Fibroblast of the conjunctiva (primary cell): ENCODE measurements around the gene COA5.

ENCODE experiments used
- DNase-seq: peaks from one replicate; pipeline ENCODE4 v3.0.0-alpha.2; 2010; ENCODE audit warnings: low read depth

The COA5 gene, protein sequence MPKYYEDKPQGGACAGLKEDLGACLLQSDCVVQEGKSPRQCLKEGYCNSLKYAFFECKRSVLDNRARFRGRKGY

DNA sequence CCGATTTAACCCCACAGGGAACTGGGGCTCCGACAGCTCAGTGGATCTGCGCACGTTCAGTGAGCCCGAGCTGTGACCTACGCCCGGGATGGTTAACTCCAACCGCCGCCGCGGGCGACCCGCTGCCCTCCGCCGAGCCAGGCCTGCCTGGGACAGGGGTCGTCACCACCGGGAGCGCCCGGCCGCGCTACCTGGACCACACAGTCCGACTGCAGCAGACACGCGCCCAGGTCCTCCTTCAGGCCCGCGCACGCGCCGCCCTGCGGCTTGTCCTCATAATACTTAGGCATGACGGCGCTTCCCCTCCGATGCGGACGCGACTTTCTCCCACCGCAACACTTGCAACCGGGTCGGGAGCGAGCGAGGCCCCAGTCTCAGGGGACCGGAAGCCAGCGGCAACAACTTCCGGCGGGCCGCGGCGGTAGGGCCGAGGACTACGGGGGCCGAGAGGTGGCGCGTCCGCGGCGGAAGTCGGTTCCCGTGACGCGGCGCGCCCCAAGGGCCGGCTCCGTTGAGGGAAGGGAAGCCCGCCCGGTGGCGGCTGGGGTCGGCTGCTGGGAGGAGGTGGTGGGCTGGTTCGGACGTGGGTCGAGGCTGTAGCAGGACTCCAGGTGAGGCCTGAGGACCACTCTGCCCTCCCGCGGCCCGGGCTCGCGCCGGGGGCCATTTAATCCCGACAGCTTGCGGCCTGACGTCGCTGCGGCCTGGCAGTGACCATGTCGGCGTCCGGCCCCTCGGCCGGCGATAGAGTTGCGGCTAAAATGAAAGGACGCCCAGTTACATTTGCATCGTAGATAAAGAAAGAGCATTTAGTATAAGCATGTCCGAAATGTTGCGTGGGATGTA lies at the start of gene COA5, which contains the start of gene UNC50:
TSS of gene COA5 (minus strand) at position 397 of the 846 bp plus-strand sequence. CDS start at position 290, 107 bp downstream.
TSS of gene UNC50 (plus strand) at position 474 of the 846 bp plus-strand sequence. CDS start 1,171 bp downstream, outside the sequence.
- peak; percentile 72 for DNase-seq

DNA sequence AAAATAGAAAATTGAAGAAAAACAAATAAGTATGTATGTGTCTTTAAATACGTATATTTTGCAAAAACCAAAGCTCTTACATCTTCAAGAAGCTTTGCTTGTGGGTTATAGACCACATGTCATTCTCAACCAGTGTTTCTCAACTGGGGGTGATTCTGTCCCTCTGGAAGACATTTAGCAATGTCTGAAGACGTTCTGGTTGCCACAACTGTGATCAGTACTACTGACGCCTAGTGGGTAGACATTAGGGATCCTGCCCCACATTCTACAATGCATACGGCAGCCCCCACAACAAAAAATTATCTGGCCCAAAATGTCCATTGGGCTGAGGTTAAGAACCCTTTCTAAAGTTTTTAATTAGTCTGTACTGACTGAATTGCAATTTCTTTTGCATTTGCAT lies 48.5 kb upstream of the COA5 start:
- no peak for DNase-seq

DNA sequence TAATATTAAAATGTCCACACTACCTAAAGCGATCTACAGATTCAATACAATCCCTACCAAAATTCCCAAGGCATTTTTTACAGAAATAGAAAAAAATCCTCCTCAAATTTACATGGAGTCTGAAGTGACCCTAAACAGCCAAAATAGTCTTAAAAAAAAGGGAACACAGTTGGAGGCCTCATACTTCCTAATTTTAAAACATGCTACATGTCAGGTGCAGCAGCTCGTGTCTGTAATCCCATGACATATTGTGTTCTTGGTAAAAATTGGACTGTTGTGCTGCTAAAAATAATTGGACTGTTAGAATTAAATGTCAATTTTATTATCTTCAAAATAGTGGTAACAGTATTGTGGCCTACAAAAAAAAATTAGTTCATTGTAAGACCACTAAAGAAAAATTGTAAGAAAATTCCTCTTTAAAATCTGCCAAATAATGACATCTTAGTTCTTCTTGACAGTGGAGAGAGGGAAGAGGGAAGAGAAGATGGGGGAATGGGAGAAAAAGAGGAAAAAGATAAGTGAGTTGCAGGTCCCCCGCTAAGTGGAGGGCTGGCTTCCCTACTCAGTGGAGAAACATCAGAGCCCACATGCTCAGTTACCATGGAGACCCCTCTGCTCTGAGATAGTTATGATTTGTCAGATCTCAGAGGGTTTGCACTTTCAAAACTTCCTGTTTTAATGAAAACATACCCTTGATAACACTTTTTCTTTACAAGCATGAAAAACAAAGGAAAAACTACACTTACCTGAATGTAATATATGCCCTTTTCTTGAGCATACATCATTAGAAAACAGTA lies 46.6 kb upstream of the COA5 start:
- DNase-seq = no peak

DNA sequence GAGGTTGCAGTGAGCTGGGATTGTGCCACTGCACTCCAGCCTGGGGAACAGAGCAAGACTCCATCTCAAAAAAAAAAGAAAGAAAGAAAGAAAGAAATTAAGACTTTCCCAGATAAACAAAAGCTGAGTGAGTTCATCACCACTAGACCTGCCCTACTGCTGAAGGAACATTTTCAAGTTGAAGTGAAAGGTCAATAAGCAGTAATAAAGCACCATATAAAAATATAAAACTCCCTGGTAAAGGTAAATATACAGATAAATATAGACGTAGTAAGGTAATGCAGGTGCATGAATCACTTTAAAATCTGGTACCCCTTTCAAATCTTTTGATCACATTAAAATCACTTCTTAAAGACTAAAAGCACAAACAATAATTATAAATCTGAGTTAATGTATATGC lies 42.7 kb upstream of the COA5 start:
- DNase-seq = no peak

DNA sequence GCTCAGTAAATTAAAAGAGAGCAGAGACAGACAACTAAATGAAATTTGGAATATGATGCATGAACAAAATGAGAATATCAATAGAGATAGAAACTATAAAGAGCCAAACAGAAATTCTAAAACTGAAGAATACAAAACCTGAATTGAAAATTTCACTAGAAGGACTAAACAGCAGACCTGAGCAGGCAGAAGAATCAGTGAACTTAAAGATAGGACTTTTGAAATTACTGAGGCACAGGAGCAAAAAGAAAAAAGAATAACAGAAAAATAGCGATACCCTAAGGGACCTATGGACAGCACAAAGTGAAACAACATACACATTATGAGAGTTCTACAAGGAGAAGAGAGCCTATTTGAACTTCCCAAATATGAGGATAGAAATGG lies 41.7 kb upstream of the COA5 start:
- DNase-seq = no peak

DNA sequence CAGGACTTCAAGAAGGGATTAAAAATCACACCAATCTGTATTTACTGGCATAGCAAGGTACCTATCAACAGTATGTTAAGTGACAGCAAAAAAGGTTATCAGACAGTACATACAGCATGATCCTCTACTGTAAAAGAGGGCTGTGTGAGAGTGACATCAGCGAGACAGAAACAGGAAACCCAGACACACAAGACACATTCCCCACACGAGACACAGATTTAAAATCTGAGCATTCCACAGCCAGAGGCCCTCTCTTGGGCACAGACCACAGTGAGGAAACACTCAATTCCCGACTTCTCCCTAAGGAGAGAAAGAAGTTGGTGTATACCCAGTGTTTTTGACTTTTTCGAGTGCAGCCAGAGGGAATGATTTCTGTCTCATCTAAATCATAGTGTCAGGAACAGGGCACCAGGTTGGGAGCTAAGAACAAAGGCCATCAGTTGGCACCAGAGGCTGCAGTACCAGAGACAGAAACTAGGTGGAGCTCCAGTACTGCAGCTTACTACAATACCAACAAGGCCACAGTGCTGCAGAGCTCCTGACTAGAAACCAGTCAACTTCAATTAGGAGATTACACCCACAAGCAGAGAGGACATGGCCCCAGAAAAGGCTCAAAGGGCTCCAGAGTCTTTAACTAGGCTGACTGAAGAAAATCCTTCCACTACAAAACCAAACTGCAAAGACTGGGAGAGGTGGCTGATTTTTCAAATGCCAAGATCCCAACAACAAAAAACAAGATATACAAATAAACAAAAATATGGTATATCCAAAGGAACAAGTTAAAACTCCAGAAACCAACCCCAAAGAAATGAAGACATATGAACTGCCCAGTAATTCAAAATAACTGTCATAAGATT lies 41.1 kb upstream of the COA5 start:
- peak; percentile 71 for DNase-seq

DNA sequence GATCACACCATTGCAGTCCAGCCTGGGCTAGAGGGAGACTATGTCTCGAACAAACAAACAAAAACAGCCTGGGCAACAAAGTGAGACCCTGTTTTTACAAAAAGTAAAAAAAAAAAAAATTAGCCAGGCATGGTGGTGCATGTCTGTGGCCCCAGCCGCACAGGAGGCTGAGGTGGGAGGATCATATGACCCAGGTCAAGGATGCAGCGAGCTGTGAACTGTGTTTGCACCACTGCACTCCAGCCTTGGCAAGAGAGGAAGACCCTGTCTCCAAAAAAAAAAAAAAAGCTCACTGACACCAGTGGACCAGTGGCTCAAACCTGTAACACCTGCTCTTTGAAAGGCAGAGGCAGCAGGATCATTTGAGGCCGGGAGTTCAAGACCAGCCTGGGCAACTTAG lies 40.1 kb upstream of the COA5 start:
- DNase-seq = no peak

DNA sequence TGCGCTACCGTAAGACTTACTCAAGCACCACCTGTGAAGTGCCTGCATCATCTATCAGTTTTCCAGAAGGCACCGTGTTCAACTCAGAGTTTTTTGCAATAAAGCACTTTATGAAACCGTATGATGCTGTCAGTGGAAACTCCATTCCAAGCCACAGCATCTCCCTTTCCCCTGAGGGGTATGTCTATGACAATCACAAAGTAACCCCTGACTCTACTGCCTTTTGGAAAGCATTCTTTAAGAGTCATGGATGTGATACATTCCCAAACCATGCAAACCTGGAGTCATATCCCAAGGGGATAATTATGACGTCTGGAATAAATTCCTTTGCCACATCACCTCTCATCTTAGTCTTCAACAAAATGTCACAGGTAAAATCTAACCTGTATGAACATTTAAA lies 39.3 kb upstream of the COA5 start:
- DNase-seq = no peak

DNA sequence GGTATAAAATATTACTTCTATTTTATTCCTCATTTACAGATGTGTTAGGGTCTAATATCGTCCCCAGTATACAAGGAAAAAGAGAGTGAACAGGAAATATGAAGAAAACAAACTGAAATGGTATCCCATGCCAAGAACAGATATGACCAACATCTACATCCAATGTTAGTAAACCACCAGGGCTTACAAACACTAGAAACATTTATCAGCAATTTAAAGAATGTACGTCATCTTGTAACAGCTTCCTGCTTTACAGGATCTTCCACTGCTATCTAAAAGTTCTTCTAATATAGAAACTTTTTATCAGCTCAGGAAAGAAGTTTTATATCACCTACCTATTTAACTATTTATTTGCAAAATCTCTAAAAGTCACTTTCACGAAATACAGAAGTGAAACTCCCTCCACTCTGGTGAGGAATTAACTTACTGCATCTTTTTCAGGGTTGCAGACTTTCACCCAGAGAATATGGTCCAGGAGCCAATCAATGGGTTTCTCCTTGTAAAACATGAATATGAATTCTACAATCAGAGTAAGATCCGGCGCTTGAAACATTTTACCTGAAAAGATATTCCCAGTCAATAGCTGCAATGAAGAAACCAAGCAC lies 35.3 kb upstream of the COA5 start:
- DNase-seq = no peak

DNA sequence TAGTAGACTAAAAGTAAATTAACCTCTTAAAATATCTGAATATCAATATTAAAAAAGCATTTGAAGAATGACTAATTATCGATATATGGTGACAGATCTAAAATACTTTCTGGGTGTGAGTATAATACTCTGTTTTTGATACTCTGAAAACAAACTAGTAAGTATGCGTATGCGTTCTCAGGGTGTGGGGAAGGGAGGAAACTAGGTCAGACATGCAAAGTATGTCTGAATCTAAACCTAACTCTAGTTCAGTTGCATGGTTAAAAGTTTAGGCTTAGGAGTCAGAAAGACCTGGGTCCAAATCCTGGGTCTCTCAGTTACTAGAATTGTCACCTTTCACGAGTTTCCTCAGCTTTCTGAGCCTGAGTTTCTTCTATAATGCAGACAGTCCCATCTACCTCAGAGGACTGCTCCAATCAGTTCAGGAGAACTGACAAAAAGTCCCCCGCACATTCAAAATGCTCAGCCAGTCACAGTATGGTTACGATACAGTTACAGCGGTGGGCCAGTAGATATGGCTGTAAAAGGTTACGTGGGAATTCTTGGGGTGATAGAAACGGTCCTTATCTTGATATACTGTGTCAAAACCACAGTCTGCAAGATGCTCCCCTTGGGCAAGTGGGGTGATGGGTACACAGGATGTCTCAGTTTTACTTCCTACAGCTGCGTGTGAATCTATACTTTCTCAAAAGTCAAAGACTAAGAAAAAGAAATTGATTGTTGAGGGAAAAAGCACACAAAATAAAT lies 29.3 kb upstream of the COA5 start:
- no peak for DNase-seq

DNA sequence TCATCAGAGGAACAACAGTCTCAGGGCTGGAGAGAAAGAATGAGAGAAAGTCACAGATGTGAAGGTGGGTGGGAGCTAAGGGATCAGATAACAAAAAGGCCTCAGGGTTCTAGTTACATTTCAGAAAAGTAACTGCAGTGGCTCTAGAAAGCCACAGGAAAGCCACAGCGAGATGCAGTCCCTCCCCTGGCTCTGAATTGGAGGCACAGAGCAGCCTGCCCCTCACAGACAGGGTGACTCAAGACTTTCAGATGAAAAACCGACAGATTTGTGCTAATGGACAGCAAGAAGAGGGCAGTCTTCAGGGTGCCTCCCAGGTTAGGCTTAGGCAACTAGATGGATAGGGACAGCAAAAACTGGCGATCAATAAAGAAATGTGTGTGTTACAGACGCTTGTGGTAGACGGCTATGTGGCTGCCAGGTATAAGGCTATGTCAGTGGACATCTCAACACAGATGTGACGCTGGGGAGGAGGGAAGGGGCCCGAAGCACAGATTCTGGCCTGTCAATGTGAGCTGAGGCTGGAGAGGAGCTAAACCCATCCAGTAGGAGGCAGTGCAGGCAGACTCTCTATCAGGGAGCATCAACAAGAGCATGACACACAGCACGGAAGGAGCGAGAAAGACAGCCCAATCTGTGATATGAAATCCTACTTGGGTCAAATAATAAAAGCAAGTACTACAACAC lies 26.2 kb upstream of the COA5 start:
- no peak for DNase-seq

DNA sequence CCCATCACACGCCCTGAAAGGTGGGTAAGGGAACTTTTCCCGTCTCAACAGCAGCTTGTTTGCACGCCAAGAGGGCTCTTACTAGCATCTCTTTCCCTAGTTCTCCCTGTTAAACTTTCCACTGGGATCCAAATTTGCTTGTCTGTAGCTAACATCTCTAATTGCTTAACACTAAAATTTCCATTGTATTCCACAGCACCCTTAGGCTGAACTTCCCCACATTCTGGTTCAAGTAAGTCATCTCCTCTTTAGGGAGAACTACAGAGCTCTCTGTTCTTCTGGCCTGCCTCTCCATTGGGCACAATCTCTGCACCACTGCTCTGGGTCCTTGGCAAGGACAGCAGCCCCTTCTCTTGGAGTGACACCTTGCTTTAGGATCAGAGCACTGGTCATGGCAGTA lies 24.0 kb upstream of the COA5 start:
- no peak for DNase-seq

DNA sequence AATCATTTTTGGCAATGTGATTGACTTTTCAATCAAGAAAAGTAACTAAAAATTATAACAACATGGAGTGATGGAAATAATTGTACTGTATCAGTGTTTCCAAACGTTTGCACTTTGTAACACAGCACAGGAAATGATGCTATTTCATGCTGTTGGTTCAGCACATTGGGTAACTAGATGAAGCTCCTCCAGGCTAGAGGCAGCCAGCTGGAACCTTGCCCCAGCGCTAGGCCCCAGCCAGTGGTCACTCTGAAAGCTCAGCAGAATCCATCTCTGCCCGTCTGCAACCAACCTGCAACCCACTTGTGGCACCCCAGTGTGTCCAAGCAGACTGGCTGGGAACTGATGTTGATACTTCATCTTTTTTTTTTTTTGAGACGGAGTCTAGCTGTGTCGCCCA lies 15.3 kb upstream of the COA5 start:
- peak; percentile 55 for DNase-seq

DNA sequence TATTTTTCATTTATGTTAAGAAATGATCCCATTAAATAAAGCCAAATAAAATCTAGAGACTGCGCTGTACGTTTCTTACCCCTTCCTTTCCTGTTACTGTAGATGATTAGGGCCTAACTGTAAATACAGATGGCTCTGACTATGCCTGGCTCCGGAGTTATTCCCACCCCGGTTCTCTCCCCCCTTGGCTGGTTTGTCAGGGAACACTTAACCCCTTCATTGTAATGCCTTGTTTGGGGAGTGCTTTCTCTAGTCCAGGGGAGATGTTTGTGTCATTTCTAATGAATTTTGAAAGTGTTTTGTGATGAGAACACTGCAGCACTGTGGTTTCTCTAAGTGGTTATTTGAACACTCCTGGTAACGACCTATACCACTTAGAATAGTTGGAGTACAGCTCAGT lies 8.8 kb upstream of the COA5 start:
- DNase-seq = no peak

DNA sequence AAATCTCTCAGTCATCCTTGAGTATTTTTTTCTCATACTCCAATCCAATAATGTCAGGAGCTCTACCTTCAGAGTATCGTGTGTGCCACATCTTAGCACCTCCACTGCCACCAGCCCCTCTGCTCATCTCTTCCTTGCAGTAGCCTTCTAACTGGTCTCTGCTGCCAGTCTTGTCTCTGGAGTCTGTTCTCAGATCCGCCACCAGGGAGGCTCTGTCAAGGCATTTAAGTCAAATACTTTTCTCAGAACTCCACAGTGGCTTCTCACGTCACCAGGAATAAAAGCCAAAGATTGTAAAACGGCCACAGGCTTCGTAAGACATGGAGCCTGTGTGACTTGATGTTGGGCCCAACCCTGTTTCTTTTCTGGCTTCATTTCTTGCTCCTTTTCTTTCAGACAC lies 7.2 kb upstream of the COA5 start:
- DNase-seq = no peak

DNA sequence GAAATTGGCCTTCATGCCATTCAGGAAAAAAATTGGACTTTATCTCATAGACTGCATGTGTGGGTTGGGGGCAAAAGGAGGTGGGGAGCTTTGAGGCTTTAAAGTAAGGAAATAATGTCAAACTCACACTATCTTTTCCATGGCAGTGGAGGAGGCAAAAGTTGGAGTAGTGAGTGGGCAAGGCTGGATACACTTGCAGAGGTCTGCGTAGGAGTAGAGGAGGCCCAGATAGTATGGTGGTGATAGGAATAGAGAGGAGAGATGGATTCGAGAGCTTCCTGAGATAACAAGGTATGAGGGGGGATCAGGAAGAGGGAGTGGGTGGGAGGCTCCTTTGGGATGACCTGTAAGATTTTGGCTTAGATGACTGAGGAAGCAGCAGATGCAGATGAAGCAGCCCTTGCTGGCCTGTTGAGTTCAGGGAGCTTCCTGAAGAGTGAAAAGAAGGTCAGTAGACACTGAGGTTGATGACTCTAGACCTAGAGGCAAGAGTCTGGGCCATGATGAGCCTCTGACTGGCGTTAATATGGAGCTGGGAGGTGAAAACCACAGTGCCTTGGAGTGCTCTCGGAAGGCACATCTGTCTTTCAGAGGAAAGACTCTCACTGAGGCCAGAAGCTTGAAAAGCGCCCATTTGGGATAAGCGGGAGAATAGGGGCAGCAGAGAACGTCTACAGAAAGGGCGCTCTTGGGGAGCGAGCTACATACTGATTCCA lies 5.9 kb upstream of the COA5 start:
- DNase-seq = no peak

DNA sequence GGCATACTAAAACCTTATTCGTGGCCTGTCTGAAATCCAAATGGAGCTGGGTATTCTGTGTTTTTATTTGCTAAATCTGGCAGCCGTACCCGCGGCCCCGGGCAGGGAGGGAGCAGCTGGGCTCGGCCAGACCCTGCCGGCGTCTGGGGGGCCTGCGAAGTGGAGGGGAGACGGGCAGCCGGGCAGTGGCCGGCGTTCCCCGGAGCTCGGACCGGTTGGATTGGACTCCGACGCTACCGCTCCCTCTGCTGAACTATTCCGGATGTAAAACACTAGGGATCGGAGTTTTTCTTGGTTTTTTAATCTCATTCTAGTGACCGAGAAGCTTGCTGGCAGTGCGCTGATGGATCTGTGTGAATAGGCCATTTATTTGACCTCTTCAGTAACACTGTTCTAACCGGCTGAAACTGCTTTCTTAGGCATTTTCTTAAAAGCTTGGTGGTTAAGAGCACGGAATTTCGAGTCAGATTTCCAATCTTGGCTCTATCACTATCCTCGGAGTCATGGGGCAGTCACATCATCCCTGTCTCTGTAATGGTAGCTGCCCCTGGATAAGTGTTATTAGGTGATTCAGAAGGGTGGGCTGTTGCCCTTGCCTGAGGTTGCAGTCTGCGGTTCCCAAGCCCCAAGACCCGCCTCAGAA lies 771 bp upstream of the COA5 start:
- no peak for DNase-seq

DNA sequence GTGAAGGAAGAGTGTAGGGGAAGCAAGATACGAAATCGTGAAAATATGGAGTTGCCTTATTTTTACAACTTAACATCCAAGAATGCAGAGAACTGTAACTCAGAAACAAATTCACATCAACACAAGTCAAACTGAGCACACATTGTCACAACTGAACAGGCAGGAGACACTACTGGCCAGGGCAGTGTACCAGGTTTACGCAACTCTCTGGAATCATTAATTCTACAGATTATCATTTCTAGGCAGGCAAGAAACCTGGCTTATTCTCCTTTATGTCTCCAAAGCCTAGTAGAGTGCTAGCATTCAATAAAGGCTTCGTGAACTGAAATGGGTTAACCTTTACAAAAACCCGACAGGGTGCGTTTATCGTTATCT lies 584 bp downstream of the COA5 start:
- DNase-seq = no peak

DNA sequence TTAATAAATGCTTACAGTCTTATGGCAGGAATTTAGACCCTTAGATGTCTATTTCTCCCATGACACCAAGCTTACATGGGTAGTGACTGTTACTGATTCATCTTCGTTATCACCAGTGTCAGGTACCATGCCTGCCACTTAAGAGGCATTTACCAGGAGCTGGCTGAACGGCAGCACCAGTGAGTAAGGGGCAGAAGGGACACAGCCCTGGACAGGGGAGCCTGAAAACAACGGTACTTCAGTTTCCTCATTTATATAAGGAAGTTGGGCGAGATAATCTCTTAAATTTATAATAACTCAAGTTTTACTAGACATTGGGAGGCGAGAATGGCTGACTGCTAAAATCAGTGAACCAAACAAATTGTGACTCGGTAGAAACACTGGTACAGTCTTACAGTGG lies 1.2 kb downstream of the COA5 start:
- DNase-seq = no peak
